Activated naive CD8-positive, alpha-beta T cell (primary cell): Measurements from ENCODE around the gene COL12A1.

Experiments
- H3K27ac Mint-ChIP-seq: one replicate; pipeline ENCODE4 v1.8.0; 2021; ENCODE audit warnings: mixed read lengths
- H3K27me3 Mint-ChIP-seq: one replicate; pipeline ENCODE4 v1.8.0; 2021; ENCODE audit warnings: mixed read lengths
- H3K36me3 Mint-ChIP-seq: one replicate; pipeline ENCODE4 v1.8.0; 2021; ENCODE audit warnings: mixed read lengths
- H3K4me1 Mint-ChIP-seq: one replicate; pipeline ENCODE4 v1.8.0; 2021; ENCODE audit warnings: low read depth, mixed read lengths
- H3K4me3 Mint-ChIP-seq: one replicate; pipeline ENCODE4 v1.8.0; 2021; ENCODE audit warnings: mild to moderate bottlenecking, mixed read lengths
- H3K9me3 Mint-ChIP-seq: one replicate; pipeline ENCODE4 v1.8.0; 2021; ENCODE audit warnings: low read depth, mixed read lengths

COL12A1 gene

GRCh38 chr6:75094614-75095200, 111.1 kb downstream of the COL12A1 start:
- Mint-ChIP-seq H3K9me3 (no peaks in the 10 kb centered on the region), H3K27me3 (no peaks in the 10 kb centered on the region), H3K4me3 (no peak overlapping the region), H3K4me1 (no peaks in the 10 kb centered on the region), H3K27ac (no peak overlapping the region), H3K36me3 (no peaks in the 10 kb centered on the region)

- H3K9me3 Mint-ChIP-seq: no peaks in the 10 kb centered on the region
- no peaks in the 10 kb centered on the region for H3K27me3 Mint-ChIP-seq
- no peak overlapping the region for H3K27ac Mint-ChIP-seq
- H3K4me3 Mint-ChIP-seq: no peak overlapping the region
- H3K36me3 Mint-ChIP-seq: no peaks in the 10 kb centered on the region
- no peaks in the 10 kb centered on the region for H3K4me1 Mint-ChIP-seq
These were observed 114.2 kb downstream of the COL12A1 start for GRCh38 chr6:75091467-75092190.

GRCh38 chr6:75090576-75090975, 115.3 kb downstream of the COL12A1 start:
- Mint-ChIP-seq H3K27me3 (peaks cover 3% of the 10 kb centered on the region), H3K4me3 (no peak overlapping the region), H3K9me3 (no peaks in the 10 kb centered on the region), H3K4me1 (no peaks in the 10 kb centered on the region), H3K27ac (no peak overlapping the region), H3K36me3 (no peaks in the 10 kb centered on the region)

DNA sequence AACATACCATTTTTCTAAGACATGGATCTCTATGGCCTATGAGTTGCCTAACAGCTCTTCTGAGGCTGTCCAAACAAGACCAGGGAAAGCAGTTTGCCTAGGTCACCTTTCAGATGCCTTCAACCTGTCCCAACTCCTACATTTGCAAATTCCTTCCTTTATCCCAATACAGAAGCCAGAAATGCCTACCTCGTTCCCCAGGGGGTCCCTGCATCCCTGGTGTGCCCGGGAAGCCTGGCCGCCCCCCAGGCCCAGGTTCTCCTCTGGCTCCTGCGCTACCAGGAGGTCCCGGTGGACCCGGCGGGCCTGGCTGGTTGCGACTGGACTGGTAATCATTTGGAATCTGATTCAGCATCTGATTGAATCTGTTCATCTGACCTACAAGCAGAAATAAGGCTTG, 115.9 kb downstream of the COL12A1 start:
- no peak overlapping the region for H3K27ac Mint-ChIP-seq
- H3K36me3 Mint-ChIP-seq: no peaks in the 10 kb centered on the region
- H3K4me3 Mint-ChIP-seq: no peak overlapping the region
- H3K9me3 Mint-ChIP-seq: no peaks in the 10 kb centered on the region
- H3K4me1 Mint-ChIP-seq: no peaks in the 10 kb centered on the region
- H3K27me3 Mint-ChIP-seq: peaks cover 8% of the 10 kb centered on the region

DNA sequence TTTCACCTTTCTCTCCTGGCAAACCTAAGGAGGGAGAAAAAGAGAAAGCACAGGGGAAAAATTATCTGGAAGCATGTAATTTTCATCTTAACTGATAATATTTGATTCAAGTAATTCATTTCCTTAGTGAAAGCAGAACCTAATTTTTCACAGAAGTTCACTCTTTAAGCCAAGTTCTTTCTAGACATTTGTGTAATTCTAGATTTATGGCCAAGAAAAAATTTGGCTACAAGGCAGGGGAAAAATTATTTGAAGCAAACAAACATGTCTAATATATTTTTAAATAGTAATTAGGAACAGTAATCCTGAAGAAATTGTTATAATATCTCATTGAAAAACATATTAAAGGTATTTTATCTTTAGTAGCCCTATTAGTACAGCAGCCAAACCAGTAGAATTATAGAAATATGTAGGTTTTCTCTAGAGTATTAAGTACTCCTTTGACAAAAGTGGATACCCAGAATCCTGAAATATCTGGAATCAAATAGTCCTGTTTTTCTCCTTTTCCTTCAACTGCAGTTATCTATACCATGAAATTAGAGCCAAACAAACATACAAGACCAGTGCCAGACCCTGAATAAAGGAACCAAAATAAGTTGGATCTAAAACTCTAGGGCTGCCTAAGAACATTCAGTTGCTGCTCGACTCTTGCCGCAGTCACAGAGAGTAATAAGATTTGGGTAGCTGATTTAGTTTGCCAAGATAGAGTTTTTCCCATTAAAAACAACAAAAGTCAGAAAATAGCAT, 116.5 kb downstream of the COL12A1 start:
- peaks cover 10% of the 10 kb centered on the region for H3K27me3 Mint-ChIP-seq
- H3K27ac Mint-ChIP-seq: no peak overlapping the region
- H3K36me3 Mint-ChIP-seq: peaks cover 2% of the 10 kb centered on the region
- no peak overlapping the region for H3K4me3 Mint-ChIP-seq
- H3K4me1 Mint-ChIP-seq: peaks cover 3% of the 10 kb centered on the region
- no peaks in the 10 kb centered on the region for H3K9me3 Mint-ChIP-seq

- Mint-ChIP-seq H3K4me1 (peaks cover 3% of the 10 kb centered on the region), H3K9me3 (no peaks in the 10 kb centered on the region), H3K4me3 (no peak overlapping the region), H3K27ac (no peak overlapping the region), H3K36me3 (peaks cover 2% of the 10 kb centered on the region), H3K27me3 (peaks cover 13% of the 10 kb centered on the region)
These were observed 119.8 kb downstream of the COL12A1 start for GRCh38 chr6:75085931-75086635.

DNA sequence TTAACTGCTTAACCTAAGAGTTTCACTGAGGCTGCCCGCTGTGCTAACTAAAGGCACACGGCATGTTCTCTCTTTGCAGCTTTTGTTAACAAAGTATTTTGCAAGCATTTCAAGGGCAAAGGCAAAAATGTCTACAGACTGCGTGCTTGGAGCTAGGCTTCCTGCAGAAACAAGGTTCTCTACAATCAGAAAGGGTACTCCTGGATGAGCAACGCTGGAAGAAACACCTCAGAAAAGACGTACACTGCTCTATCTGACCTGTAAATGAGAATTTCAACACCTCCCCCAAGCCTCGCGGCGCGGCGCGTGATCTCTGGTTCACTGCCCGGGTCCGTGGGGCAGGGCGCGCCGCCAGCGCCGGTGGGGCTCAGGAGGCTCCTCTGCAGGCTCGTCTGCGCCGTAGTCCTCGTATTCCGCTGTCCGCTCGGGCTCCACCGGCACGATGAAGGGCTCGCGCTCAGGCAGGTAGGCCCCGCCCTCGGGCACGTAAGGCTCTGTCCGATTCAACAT, 120.9 kb downstream of the COL12A1 start:
- peaks cover 2% of the 10 kb centered on the region for H3K36me3 Mint-ChIP-seq
- H3K4me1 Mint-ChIP-seq: peaks cover 3% of the 10 kb centered on the region
- peaks cover 13% of the 10 kb centered on the region for H3K27me3 Mint-ChIP-seq
- no peak overlapping the region for H3K27ac Mint-ChIP-seq
- no peaks in the 10 kb centered on the region for H3K9me3 Mint-ChIP-seq
- H3K4me3 Mint-ChIP-seq: no peak overlapping the region

- Mint-ChIP-seq H3K27me3 (peaks cover 13% of the 10 kb centered on the region), H3K27ac (no peak overlapping the region), H3K9me3 (no peaks in the 10 kb centered on the region), H3K4me1 (peaks cover 3% of the 10 kb centered on the region), H3K36me3 (peaks cover 2% of the 10 kb centered on the region), H3K4me3 (no peak overlapping the region)
These were observed 121.8 kb downstream of the COL12A1 start for GRCh38 chr6:75084018-75084417.

- Mint-ChIP-seq H3K4me3 (no peak overlapping the region), H3K9me3 (peaks cover 4% of the 10 kb centered on the region), H3K27me3 (peaks cover 13% of the 10 kb centered on the region), H3K4me1 (peaks cover 3% of the 10 kb centered on the region), H3K36me3 (peaks cover 2% of the 10 kb centered on the region), H3K27ac (no peak overlapping the region)
These were observed 123.9 kb downstream of the COL12A1 start for GRCh38 chr6:75081921-75082320.

- no peak overlapping the region for H3K27ac Mint-ChIP-seq
- peaks cover 4% of the 10 kb centered on the region for H3K9me3 Mint-ChIP-seq
- no peak overlapping the region for H3K4me3 Mint-ChIP-seq
- peaks cover 2% of the 10 kb centered on the region for H3K36me3 Mint-ChIP-seq
- peaks cover 13% of the 10 kb centered on the region for H3K27me3 Mint-ChIP-seq
- peaks cover 3% of the 10 kb centered on the region for H3K4me1 Mint-ChIP-seq
These were observed 124.8 kb downstream of the COL12A1 start for GRCh38 chr6:75081047-75081446.

- Mint-ChIP-seq H3K4me1 (peaks cover 2% of the 10 kb centered on the region), H3K36me3 (peaks cover 2% of the 10 kb centered on the region), H3K27me3 (peaks cover 8% of the 10 kb centered on the region), H3K4me3 (no peak overlapping the region), H3K27ac (no peak overlapping the region), H3K9me3 (peaks cover 4% of the 10 kb centered on the region)
These were observed 126.3 kb downstream of the COL12A1 start for GRCh38 chr6:75079589-75079988.

GRCh38 chr6:75077701-75078100, 128.2 kb downstream of the COL12A1 start:
- Mint-ChIP-seq H3K4me3 (no peak overlapping the region), H3K36me3 (no peaks in the 10 kb centered on the region), H3K4me1 (no peaks in the 10 kb centered on the region), H3K27me3 (peaks cover 3% of the 10 kb centered on the region), H3K27ac (no peak overlapping the region), H3K9me3 (peaks cover 4% of the 10 kb centered on the region)

- peaks cover 4% of the 10 kb centered on the region for H3K9me3 Mint-ChIP-seq
- peaks cover 3% of the 10 kb centered on the region for H3K27me3 Mint-ChIP-seq
- H3K27ac Mint-ChIP-seq: no peak overlapping the region
- H3K36me3 Mint-ChIP-seq: no peaks in the 10 kb centered on the region
- H3K4me3 Mint-ChIP-seq: no peak overlapping the region
- no peaks in the 10 kb centered on the region for H3K4me1 Mint-ChIP-seq
These were observed 129.8 kb downstream of the COL12A1 start for GRCh38 chr6:75076009-75076408.

- no peaks in the 10 kb centered on the region for H3K4me1 Mint-ChIP-seq
- H3K27me3 Mint-ChIP-seq: peaks cover 3% of the 10 kb centered on the region
- H3K9me3 Mint-ChIP-seq: no peaks in the 10 kb centered on the region
- H3K27ac Mint-ChIP-seq: no peak overlapping the region
- no peak overlapping the region for H3K4me3 Mint-ChIP-seq
- no peaks in the 10 kb centered on the region for H3K36me3 Mint-ChIP-seq
These were observed 135.6 kb downstream of the COL12A1 start for GRCh38 chr6:75070244-75070643.

DNA sequence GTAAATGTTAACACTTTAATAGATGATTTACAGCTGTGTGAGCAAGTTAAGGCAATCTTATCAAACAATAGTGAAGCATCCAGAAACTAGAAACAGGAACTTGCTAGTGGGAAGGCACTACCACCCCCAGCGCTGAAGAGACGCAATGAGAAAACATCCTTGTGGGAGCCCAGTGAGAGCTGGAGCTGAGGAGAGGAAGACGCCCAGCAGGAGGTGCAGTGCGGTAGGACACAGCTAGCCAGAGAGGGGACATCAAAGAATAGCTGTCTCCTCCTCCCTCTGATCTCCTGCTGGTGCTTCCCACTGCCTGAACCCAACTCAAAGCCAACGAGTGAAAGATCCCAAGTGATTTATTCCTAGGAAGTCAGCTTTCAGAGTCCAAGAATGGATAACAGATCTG, 140.3 kb downstream of the COL12A1 start:
- Mint-ChIP-seq H3K27me3 (no peaks in the 10 kb centered on the region), H3K4me3 (no peak overlapping the region)

More for the DNA sequence above, 140.3 kb downstream of the COL12A1 start:
- Mint-ChIP-seq H3K36me3 (no peaks in the 10 kb centered on the region), H3K27ac (no peak overlapping the region), H3K4me1 (no peaks in the 10 kb centered on the region), H3K9me3 (peaks cover 6% of the 10 kb centered on the region)
